GM18909 (cell line): ENCODE data around the gene CD200.

Experiments used
- ATAC-seq: cut with Tn5 transposase; IDR thresholded peaks from one replicate; pipeline ENCODE4 v1.9.1; 2021; ENCODE audit warnings: mild to moderate bottlenecking; ENCODE audit not compliant: unreplicated experiment, poor library complexity

Gene CD200

DNA sequence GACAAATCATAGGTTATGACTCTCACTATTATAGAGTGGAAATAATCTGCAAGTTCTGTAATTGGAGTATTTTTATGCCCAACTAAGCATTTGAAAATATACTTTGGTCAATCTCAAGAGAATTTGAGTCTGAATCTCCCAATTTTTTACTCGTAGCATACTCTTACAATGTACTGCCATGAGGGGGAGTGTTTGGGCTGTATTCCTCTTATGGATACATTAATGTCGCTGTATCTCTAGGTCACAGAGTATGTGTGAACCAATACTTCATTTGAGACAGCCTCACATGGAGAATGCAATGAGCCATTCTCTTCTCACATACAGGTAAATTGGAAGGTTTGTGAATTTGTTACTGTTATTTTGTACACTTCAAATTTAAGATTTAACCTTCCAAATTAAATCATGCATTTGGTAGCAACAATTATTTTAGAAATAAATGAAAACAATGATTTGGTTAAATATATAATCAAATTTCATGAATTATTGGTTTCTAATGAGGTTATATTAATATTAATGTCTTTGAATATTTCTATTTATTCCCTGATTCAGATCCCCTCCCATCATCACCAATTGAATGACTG lies 5.5 kb upstream of the CD200 start:
- peak; percentile 96 for ATAC-seq

- ATAC-seq, result no peak
Observed at GRCh38 chr3:112331851-112332250, 1.1 kb upstream of the CD200 start.

GRCh38 chr3:112333381-112334317 lies 693 bp downstream of the CD200 start:
- ATAC-seq, result peak; percentile 49

GRCh38 chr3:112334691-112335433 lies 1.9 kb downstream of the CD200 start:
- no peak for ATAC-seq

DNA sequence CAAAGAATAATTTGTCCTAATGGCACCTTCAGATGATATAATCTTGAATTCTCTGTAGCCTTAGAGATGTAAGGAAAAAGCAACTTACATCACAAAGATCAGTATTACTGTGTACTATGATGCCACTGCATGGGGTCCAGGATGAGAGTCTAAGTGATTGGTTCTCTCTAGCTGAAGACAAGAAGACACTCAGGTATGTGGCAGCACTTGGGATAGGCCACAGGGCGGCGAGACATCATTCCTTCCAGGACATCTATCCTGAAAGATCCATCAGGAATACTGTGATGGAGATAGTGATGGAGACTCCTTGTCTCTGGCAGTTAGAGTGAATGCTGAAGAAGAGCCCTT lies 2.5 kb downstream of the CD200 start:
- no peak for ATAC-seq

- ATAC-seq, result no peak
Observed at GRCh38 chr3:112338021-112338726, 5.2 kb downstream of the CD200 start.

DNA sequence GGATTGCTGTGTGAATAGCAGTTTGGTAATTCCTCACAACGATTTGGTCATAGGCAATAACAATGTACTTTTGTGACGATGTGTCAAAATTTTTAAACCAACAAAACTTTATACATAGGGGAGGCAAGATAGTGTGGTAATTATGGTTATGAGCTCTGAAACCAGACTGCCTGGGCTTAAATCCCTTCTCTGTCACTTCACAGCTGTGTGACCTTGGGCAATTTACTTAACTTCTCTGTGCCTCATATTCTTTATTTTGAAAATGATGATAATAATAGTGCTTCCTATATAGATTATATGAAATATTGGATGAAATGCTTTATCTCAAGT lies 5.7 kb downstream of the CD200 start:
- no peak for ATAC-seq

DNA sequence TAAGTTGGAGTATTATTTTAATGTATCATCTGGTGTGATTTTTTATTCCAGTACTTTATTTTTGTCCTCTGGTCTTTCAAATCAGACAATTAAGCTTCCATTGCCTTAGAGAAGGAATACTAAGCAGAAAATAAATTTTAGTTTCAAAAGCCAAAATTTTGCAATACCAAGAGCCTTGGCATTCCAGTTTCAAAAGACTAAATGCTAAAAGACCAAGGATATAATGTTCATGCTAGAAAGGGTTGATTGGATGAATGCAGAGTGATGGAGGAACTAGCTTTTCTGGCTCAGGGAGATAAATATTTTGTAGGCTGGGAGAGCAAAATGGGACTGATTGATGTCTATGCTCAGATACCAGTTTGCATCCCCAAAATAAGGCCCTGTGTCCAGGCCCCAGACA lies 6.2 kb downstream of the CD200 start:
- ATAC-seq, result no peak

- no peak for ATAC-seq
Observed at GRCh38 chr3:112339609-112340008, 6.7 kb downstream of the CD200 start.

GRCh38 chr3:112341386-112341785 lies 8.4 kb downstream of the CD200 start:
- ATAC-seq, result no peak

DNA sequence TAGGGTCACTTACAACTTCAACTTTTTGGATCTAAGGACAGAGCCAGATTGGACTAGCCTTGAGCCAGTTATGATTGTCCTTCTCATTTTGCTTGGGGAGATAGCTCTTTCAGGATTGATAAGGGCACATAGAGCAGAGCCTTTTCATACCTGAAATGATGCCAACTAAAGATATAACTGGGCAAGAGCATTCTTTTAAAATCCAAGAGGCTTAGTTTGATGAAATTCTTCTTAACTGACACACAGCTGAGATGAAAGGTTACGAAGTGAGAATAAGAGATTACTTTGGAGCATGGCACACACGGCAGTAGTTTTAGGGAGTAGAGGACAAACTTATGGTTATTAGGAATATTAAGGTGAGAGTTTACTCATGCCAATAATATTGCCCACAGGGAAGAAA lies 12.7 kb downstream of the CD200 start:
- no peak for ATAC-seq

DNA sequence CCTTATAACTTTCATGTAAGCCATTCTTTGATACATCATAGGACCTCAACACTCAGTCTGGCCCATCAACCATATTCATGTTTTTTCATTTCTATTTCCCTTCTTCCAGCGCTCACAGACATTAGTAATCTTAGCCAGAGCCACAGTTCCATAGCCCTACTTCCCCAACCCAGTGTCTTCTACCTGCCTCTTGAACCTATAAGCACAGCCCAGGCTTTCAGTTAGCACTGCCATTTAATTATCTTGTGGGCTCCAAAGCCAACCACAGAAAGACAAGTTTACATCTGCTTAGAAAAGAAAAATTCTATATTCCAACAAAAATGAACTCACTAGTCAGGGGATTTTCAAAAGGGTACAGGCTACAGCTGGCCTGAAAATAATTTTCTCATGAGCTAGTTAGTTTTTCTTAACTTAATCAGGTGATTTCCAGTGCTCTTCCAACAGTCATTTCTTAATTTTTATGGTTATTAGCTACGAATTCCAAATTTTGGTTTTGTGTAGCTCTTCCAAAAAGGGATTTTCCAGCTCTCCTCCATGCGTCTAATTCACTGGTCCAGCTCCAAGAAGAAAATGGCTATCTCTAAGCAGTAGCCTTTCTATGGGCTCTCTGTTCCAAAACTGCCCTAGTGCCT lies 13.7 kb downstream of the CD200 start:
- ATAC-seq, result no peak

DNA sequence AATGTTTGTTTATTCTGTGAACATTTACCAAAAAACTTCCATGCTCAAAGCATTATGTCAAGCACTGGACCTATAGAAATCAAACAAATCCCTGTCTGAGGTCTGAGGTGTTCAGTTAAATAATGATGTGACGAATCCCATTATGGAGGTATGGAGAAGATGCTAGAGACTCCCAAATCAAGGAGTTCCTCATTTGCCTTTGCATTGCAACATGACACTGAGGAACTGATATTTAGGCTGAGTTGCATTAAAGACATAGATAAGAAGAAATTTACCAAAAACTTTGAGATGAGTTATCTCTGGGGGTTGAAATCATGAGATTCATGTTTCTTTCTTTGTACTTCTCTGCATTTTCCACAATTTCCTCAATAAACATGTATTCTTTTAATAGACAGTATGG lies 16.0 kb downstream of the CD200 start:
- ATAC-seq, result no peak

DNA sequence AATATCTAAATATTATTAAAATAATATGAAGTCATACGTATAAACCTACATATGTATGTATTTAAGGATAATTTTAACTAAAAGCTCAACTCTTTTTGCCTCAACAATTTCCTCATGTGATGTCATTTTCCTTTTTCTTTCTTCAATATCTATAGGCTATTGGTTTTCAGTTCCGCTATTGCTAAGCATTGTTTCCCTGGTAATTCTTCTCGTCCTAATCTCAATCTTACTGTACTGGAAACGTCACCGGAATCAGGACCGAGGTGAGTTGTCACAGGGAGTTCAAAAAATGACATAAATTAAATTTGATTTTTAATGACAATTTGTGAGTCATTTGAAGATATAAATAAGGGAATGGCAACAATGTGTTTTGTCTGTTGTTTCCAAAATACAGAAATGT lies 16.6 kb downstream of the CD200 start:
- ATAC-seq, result no peak

DNA sequence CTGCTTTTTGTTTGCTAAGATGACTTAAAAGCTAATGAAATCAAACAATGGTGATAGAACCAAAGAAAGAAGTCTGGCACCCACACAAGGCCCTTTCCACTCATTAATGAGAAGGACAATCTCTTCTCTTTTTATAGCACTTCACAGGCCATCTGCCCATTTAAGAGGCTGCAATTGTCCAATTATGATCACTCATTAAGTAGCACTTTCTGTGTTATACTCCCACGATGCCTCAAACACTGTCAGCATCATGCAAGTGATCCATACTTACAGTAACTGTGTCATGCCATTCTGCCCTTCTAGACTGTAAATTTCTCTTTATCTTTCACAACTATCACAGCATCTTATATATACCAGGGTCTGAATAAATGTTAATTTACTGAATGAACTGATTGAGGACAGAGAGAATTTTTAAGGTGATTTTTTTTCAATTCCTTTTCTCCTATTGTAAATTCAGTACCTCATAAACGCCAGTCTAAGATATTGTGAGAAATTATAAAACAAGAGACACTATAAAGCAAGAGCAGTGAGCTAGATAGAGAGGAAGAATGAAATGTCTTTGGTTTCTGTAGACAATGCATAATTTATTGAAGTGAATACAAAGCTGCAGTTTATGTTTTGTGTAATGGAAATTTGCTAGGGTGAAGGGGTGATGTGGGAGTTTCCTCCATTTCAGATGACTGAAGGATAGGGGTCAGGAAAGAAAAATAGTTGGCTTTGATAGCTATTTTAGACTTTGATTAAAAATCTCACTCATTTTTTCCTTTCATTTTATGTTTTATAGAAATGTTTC lies 17.3 kb downstream of the CD200 start:
- no peak for ATAC-seq

- ATAC-seq, result no peak
Observed at GRCh38 chr3:112351036-112351435, 18.1 kb downstream of the CD200 start.

DNA sequence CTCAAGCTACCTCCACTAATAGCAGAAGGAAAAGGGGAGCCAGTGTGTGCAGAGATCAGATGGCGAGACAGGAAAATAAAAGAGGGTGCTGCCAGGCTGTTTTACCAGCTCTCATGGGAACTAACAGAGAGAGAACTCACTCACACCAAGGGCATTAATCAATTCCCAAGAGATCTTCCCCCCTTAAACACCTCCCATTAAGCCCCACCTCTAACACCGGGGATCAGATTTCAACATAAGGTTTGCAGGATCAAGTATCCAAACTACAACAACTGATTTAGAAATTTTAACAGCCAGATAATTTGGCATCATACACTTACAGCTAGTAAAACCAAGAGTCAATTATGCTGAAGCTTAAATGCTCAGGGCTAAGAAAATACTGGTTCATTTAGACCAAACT lies 18.9 kb downstream of the CD200 start:
- no peak for ATAC-seq

DNA sequence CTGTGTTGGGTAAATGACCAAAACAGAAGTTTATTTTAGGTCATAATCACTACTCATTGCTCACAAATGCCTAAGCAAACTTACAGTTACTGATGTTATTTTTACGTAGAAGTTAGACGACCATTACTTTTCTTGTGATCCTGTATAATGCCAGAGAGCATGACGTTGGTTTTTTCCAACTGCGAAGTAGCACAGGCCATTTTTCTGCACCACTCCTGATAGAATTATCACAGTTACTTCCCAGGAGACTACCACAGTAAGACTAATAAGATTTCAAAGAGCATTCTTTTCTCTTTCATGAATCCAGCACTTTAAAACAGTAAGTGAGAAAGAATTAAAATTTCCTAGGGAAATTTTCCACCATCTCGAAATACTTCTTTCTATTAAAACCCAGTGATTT lies 19.8 kb downstream of the CD200 start:
- ATAC-seq, result no peak

GRCh38 chr3:112353365-112353764 lies 20.4 kb downstream of the CD200 start:
- ATAC-seq, result no peak
